ENCODE results near the gene COCH. TPM values are rescaled to one million over a fixed set of nuclear protein-coding genes. Genes with fewer than 3 reads are reported as not detected.

The COCH gene
- total and polyA plus RNA-seq, 10 of the 15 experiments (the other 5 are each of a cell fraction or from before 2014, with no cell fraction given), result 1.8 to 8.3 (median 5.1) TPM

DNA sequence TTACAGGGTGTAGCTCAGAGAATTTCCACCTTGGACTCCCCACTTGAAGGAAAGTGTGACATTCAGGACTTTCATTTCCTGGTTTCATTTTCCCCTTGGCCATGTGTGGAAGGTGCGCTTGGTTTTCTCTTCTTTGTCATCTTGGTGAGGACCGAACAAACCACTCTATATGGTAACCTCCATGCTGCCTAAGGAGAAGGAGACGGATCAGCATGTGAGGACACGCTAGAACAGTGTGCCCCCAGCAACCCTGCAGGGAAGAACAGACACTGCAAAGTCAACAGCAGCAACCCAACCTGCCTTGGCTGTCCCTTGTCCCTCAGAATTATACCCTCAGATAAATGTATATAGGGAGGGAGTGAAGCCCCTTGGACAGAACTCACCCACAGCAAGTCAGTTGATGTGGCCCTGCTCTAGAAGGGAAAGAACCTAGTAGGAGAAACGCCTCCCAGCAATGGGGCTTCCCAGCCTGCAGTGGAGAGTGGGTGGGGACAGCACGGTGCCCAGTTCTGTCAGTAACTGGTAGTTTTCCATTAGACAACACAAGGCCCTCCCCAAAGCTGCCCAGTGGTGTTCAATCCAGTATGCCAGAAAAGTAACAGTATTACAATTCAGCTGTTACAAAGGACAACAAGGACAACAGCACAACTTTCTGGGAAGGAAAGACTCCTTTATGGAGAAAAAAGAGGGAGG lies 18.9 kb upstream of the COCH start (continued):
- TF ChIP-seq, protein P1, sequence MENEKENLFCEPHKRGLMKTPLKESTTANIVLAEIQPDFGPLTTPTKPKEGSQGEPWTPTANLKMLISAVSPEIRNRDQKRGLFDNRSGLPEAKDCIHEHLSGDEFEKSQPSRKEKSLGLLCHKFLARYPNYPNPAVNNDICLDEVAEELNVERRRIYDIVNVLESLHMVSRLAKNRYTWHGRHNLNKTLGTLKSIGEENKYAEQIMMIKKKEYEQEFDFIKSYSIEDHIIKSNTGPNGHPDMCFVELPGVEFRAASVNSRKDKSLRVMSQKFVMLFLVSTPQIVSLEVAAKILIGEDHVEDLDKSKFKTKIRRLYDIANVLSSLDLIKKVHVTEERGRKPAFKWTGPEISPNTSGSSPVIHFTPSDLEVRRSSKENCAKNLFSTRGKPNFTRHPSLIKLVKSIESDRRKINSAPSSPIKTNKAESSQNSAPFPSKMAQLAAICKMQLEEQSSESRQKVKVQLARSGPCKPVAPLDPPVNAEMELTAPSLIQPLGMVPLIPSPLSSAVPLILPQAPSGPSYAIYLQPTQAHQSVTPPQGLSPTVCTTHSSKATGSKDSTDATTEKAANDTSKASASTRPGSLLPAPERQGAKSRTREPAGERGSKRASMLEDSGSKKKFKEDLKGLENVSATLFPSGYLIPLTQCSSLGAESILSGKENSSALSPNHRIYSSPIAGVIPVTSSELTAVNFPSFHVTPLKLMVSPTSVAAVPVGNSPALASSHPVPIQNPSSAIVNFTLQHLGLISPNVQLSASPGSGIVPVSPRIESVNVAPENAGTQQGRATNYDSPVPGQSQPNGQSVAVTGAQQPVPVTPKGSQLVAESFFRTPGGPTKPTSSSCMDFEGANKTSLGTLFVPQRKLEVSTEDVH (IDR thresholded peaks at IDR 0.05; ENCODE audit: low read depth, partially characterized antibody), result no peak
- peak; percentile 38; the same call in 1 of the 2 replicates for TF ChIP-seq SPI1 (IDR thresholded peaks at IDR 0.05; ENCODE audit: borderline replicate concordance, insufficient read depth, low read depth, low read length)
- TF ChIP-seq SUPT20H (IDR thresholded peaks at IDR 0.05; ENCODE audit: borderline replicate concordance, control insufficient read depth, low read depth, low read length), result no peak
- peak in 1 of 2 experiments; percentile 94; a peak in 2 of 4 replicates for TF ChIP-seq ETV6 (conservative IDR thresholded peaks at IDR 0.05 in 1 of 2, IDR thresholded peaks at IDR 0.05 in 1 of 2; ENCODE audit: borderline replicate concordance in 1 of 2, low read depth in 1 of 2)
- TF ChIP-seq ZNF24 (IDR thresholded peaks at IDR 0.05), result no peak
- no peak for TF ChIP-seq SMAD5 (IDR thresholded peaks at IDR 0.05; ENCODE audit: low read depth)
- TF ChIP-seq, protein P2, sequence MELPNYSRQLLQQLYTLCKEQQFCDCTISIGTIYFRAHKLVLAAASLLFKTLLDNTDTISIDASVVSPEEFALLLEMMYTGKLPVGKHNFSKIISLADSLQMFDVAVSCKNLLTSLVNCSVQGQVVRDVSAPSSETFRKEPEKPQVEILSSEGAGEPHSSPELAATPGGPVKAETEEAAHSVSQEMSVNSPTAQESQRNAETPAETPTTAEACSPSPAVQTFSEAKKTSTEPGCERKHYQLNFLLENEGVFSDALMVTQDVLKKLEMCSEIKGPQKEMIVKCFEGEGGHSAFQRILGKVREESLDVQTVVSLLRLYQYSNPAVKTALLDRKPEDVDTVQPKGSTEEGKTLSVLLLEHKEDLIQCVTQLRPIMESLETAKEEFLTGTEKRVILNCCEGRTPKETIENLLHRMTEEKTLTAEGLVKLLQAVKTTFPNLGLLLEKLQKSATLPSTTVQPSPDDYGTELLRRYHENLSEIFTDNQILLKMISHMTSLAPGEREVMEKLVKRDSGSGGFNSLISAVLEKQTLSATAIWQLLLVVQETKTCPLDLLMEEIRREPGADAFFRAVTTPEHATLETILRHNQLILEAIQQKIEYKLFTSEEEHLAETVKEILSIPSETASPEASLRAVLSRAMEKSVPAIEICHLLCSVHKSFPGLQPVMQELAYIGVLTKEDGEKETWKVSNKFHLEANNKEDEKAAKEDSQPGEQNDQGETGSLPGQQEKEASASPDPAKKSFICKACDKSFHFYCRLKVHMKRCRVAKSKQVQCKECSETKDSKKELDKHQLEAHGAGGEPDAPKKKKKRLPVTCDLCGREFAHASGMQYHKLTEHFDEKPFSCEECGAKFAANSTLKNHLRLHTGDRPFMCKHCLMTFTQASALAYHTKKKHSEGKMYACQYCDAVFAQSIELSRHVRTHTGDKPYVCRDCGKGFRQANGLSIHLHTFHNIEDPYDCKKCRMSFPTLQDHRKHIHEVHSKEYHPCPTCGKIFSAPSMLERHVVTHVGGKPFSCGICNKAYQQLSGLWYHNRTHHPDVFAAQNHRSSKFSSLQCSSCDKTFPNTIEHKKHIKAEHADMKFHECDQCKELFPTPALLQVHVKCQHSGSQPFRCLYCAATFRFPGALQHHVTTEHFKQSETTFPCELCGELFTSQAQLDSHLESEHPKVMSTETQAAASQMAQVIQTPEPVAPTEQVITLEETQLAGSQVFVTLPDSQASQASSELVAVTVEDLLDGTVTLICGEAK (IDR thresholded peaks at IDR 0.05; ENCODE audit: borderline replicate concordance), result no peak
- 0 out of 2 replicates have a peak, but pooled peaks have one; percentile 12 for TF ChIP-seq ATF7 (IDR thresholded peaks at IDR 0.05; ENCODE audit: low read depth)
- TF ChIP-seq TAF1 (IDR thresholded peaks at IDR 0.05; ENCODE audit: borderline replicate concordance, low read depth, low read length), result no peak
- TF ChIP-seq FOS (IDR thresholded peaks at IDR 0.05; ENCODE audit: borderline replicate concordance, extremely low read depth, insufficient read length), result no peak
- TF ChIP-seq NR2C2 (IDR thresholded peaks at IDR 0.05; ENCODE audit: borderline replicate concordance, control insufficient read depth, insufficient read length, low read depth), result no peak
- no peak for TF ChIP-seq BACH1 (IDR thresholded peaks at IDR 0.05; ENCODE audit: borderline replicate concordance)
- no peak for TF ChIP-seq MYB (IDR thresholded peaks at IDR 0.05; ENCODE audit: borderline replicate concordance, low read depth, low read length)
- no peak for TF ChIP-seq BRCA1 (IDR thresholded peaks at IDR 0.05; ENCODE audit: low read depth, low read length)
- TF ChIP-seq SRF (IDR thresholded peaks at IDR 0.05; ENCODE audit: low read depth in 2 of 2, low read length in 2 of 2), result no peak
- TF ChIP-seq SP1 (IDR thresholded peaks at IDR 0.05; ENCODE audit: low read depth, low read length), result peak; percentile 43
- no peak for TF ChIP-seq YBX1 (IDR thresholded peaks at IDR 0.05)
- TF ChIP-seq CBFB (IDR thresholded peaks at IDR 0.05; ENCODE audit: low read depth), result no peak
- no peak for TF ChIP-seq GABPA (IDR thresholded peaks at IDR 0.05; ENCODE audit: low read depth)
- TF ChIP-seq NFYB (IDR thresholded peaks at IDR 0.05; ENCODE audit: insufficient read depth, low read depth, low read length), result no peak
- TF ChIP-seq KLF5 (IDR thresholded peaks at IDR 0.05; ENCODE audit: partially characterized antibody), result no peak

Data from GM12878 (cell line).